SKM-1 treated with dmso at 0.1 percent for 144 hours (cell line): ENCODE data around the gene NUP35.

Source experiments
- DNase-seq: peaks from one replicate; lab custom pipeline; 2025; ENCODE audit not compliant: unreplicated experiment; lab: John Stamatoyannopoulos, UW

Gene NUP35

DNA sequence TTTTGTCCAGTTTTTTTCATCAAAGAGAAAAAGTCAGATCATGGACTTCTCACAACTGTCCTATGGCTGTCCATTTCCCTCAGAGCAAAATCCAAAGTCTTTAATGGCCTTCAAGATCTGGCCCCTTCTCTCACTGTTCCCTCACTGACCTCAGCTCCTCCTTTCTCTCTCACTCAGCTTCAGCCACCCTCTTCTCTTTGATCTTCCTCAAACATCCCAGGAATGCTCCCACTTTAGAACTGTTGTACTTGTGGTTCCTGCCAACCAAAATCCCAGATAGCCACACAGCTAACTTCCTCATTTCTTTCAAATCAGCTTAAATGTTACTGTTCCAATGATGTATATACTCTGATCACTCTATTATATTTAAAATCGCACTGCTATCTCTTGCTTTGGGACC is 82.9 kb downstream of the NUP35 start:
- peak; percentile 1 for DNase-seq

DNA sequence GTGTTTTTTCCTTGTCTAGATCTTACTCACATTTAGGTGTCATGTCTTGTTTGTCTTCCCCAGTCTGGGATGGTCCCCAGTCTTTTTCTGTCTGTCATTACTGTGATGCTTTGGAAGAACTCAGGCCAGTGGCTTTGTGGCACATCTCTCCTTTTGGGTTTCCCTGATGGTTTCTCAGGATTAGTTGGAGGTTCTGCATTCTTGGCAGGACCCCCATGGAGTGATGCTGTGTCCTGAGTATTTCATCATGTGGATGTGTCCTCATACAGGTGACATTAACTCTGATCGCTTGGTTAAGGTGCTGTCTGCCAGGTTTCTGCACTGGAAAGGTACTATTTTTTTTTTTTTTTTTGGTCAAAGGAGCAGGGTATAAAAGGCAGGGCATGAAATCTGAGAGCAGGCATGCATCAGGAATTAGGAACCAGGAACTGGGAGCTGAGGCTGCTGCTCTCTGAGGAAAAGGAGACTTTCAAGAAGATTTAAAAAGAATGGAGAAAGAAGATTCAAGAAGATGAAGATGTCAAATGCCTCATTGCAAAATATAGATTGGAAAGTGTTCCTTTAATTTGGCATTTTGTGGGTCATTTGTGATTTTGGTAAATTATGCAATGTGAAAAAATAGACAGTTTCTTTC is 85.3 kb downstream of the NUP35 start:
- no peak for DNase-seq
